HG03575 (cell line): ENCODE results near the gene IKZF3.
"Not testable (repeated sequence)": the region's sequence is repeated elsewhere in the genome, so short reads cannot be mapped to it uniquely, and the experiment has no call there.

Experiments used
- ATAC-seq: cut with Tn5 transposase; IDR thresholded peaks from one replicate; pipeline ENCODE4 v1.9.1; 2021; ENCODE audit not compliant: unreplicated experiment, insufficient number of reproducible peaks, low FRiP score; ENCODE audit errors: extremely low read depth

The IKZF3 gene

DNA sequence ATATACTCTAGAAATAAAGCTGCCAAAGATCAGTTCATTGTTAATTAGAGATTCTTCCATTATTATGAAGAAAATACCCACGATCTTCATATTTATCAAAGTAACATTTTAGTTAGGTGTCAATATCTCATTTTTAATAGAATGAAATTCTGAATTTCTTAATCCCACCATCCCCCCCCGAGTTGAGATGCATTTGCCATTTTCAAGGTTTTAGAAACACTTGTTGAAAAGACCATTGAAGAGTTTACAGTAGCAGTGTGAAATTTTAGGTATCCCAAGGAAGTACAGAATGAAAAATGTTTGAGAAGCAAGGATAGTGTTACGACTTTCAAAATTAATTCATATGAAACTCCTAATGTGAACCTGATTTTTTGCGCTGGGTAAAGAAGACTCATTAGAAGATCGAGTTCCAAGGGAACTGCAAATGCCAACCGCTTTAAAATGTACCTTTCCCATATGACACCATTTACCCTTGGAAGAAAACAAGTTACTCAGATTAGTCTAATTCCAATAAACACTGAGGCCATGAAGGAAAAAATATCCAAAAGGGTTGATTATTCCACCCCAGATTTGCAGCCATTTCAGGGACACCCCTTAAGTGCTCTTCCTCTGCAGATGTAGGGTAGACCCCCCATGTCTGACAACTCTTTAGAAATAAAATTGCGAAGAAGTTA is 731 bp downstream of the IKZF3 start:
- no peak for ATAC-seq

DNA sequence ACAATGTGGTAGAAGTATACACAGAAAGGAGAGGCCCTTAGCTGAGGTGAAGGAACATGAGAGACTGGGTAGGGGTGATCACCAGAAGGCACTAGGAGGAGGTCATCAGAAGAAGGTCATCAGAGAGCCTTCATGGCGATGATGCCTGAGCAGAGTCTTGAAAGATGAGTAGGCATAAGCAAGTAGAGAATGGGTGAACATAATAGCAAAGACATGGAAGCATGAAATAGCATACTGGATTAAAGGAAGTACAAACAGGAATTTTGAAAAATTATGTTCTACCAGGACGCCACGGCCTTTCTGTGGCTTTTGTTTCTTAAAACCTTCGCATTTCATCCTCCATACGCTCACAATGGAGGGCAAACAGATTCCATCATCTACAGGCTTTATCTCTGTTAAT is 2.9 kb downstream of the IKZF3 start:
- no peak for ATAC-seq

DNA sequence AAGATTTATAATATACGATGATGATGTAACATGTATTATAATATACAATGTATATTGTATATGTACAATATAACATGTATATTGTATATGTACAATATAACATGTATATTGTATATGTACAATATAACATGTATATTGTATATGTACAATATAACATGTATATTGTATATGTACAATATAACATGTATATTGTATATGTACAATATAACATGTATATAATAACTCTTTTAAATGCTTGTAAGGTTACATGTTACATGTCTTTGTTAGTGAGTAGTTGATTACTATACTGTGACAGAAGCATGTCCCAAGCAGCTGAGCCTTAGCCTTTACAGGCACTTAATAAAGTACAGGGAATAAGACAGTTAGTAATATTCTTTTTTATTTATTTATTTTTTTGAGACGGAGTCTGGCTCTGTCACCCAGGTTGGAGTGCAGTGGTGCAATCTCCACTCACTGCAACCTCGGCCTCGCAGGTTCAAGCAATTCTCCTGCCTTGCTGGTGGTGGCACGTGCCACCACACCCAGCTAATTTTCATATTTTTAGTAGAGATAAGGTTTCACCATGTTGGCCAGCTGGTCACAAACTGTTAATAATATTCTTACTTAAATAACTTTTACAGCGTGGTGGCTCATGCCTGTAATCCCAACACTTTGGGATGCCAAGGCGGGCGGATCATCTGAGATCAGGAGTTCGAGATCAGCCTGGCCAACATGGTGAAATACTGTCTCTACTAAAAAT is 8.0 kb downstream of the IKZF3 start:
- not testable (repeated sequence) for ATAC-seq

DNA sequence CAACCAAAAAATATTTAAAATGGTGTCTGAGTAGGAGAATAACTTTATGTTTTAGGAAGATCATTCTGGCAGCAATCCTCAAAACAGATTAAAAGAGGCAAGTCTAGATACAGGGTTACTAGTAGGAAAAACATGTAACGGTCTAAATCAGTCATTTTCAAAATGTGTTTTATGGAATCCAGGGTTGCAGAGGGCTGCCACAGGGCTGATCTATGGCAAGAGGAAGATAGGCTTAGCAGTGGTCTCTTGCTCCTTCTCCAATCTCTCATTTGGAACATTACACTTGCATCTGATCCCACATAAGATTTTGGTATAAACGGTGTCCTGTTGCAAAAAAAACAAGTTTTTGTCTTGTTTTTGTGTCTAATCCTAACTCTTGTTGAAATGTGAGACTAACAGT is 9.2 kb downstream of the IKZF3 start:
- no peak for ATAC-seq

- no peak for ATAC-seq
These were observed 11.9 kb downstream of the IKZF3 start for GRCh38 chr17:39852239-39852638.

GRCh38 chr17:39850186-39850585 is 13.9 kb downstream of the IKZF3 start:
- ATAC-seq = not testable (repeated sequence)

GRCh38 chr17:39848600-39848999 is 15.5 kb downstream of the IKZF3 start:
- ATAC-seq = no peak

- ATAC-seq = no peak
These were observed 17.9 kb downstream of the IKZF3 start for GRCh38 chr17:39846205-39846604.

- no peak for ATAC-seq
These were observed 18.9 kb downstream of the IKZF3 start for GRCh38 chr17:39845052-39845846.

DNA sequence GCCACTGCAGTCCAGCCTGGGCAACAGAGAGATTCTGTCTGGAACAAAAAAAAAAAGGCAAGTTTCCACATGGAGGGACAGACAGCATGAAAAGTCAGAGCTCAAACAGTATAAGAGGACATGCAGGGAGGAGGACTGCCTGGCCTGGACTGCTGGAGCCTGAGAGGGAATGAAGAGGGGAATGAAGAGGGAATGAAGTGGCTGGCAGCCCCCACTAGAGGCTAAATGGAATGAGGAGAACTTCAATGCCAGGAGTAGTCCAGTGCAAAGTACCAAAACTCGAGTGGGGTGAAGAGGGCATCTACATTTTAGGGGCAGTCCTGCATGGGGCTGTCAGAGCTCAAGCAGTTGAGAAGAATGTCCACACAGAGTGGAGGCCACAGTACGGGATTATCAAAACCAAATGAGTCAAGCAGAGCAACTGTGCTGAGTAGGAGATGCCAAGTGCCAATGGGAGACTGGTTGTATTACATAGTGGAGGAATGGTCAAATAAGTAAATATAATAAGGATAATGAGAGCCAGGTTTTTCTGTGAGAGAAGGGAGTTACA is 22.9 kb downstream of the IKZF3 start:
- ATAC-seq = no peak

DNA sequence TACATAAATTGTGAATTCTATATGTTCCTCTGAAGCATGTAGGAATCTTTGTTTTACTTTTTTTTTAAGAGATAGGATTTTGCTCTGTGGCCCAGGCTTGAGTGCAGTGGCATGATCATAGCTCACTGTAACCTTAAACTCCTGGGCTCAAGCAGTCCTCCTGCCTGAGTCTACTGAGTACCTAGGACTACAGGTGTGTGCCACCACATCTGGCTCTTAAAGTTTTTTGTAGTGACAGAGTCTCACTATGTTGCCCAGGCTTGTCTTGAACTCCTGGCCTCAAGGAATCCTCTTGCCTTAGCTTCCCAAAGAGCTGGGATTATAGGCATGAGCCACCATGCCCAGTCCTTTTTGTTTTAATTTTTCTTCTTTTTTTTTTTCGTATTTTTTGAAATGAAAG is 25.3 kb downstream of the IKZF3 start:
- no peak for ATAC-seq

DNA sequence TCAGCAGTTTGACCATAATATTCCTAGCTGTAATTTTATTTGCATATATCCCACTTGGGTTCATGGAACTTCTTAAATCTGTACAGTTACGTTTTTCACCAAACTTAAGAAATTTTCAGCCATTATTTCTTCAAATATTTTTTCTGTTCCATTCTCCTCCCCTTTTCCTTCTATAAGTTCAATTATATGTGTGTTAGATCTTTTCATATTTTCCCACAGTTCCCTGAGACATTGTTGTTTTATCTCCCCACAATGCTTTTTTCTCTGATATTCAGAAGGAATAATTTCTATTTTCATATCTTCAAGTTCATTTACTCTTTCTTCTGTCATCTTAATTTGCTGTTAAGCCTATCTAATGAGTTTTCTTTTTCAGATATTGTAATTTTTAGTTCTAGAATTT is 26.1 kb downstream of the IKZF3 start:
- no peak for ATAC-seq

DNA sequence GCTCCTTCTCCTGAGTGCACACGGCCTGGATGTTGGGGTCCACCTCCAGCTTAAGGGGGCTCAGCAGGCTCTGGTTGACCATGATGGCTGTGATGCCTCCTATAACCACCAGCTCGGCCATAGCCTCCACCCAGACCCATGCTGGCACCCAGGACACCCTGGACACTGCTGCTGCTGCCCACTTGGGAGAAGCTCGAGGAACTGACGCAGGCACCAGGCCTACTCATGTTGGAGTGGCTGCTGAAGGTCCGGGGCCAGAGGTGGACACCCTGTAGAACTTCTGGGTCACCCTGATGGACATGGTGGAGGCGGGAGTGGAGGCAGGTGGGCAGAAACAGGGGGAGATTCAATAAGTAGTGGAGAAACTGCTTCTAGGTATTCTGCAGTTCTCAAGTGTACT is 28.0 kb downstream of the IKZF3 start:
- no peak for ATAC-seq

GRCh38 chr17:39835038-39835786 is 28.9 kb downstream of the IKZF3 start:
- no peak for ATAC-seq

GRCh38 chr17:39834017-39834416 is 30.1 kb downstream of the IKZF3 start:
- no peak for ATAC-seq

DNA sequence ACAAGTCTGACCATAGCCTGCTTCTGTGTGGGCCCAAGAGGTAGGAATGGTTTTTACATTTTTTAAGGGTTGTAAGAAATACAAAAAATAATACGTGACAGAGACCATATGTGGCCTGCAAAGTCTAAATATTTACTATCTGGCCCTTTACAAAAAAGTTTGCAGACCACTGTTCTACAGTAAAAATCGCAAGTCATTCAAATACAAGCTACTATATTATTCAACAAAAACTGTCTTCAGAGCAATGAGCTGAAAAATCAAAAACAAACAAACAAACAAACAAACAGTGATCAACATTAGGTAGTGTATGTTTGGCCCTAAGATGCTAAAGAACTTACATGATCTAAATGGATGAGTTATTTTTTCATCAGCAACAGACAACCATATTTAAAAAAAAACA is 32.5 kb downstream of the IKZF3 start:
- ATAC-seq = no peak

DNA sequence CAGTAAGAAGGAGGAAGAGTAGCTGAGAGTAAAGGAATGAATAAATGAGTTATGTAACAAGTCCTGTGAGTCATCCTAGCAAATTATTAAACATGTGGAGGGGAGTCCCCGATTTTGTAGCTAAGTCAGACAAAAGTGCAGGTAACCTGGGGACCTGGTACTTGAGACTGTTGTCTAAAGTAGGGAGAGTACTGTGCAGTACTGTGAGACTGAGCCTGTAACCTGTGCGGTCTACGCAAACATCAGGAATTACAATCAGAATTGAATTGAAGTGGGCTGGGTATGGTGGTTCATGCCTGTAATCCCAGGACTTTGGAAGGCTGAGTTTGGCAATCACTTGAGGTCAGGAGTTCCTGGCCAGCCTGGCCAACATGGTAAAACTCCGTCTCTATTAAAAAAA is 35.7 kb downstream of the IKZF3 start:
- no peak for ATAC-seq

- no peak for ATAC-seq
These were observed 37.8 kb downstream of the IKZF3 start for GRCh38 chr17:39826334-39826733.

GRCh38 chr17:39823407-39824054 is 40.6 kb downstream of the IKZF3 start:
- no peak for ATAC-seq
